Activated naive CD8-positive, alpha-beta T cell (primary cell): ENCODE results near the gene LRGUK.

ENCODE experiments used
- H3K27ac Mint-ChIP-seq: one replicate; pipeline ENCODE4 v1.8.0; 2021; ENCODE audit warnings: mixed read lengths
- H3K27me3 Mint-ChIP-seq: one replicate; pipeline ENCODE4 v1.8.0; 2021; ENCODE audit warnings: mixed read lengths
- H3K36me3 Mint-ChIP-seq: one replicate; pipeline ENCODE4 v1.8.0; 2021; ENCODE audit warnings: mixed read lengths
- H3K4me1 Mint-ChIP-seq: one replicate; pipeline ENCODE4 v1.8.0; 2021; ENCODE audit warnings: low read depth, mixed read lengths
- H3K4me3 Mint-ChIP-seq: one replicate; pipeline ENCODE4 v1.8.0; 2021; ENCODE audit warnings: mild to moderate bottlenecking, mixed read lengths
- H3K9me3 Mint-ChIP-seq: one replicate; pipeline ENCODE4 v1.8.0; 2021; ENCODE audit warnings: low read depth, mixed read lengths

The LRGUK gene

DNA sequence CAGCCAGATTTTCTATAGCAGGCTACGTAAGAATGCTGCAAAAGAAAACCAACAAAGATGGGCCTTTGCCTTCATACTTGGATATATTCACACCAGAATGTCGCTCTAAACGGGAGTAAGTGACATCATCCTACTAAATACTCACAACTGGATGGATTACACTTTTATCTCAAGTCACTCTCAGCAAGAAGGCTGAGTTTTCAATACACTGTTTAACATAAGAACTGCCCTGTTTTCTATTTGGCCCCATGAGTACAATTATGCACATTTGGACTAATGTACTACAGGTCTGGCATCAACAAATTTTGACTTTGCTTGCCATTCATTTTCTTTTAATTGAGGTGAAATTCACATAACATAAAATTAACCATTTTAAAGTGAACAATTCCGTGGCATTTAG lies 181.4 kb downstream of the LRGUK start:
- H3K4me1 Mint-ChIP-seq = peaks cover 3% of the 10 kb centered on the region
- no peak overlapping the region for H3K27ac Mint-ChIP-seq
- H3K27me3 Mint-ChIP-seq = no peaks in the 10 kb centered on the region
- H3K36me3 Mint-ChIP-seq = peaks cover 12% of the 10 kb centered on the region
- no peak overlapping the region for H3K4me3 Mint-ChIP-seq
- no peaks in the 10 kb centered on the region for H3K9me3 Mint-ChIP-seq

GRCh38 chr7:134311807-134312206 lies 184.7 kb downstream of the LRGUK start:
- H3K27ac Mint-ChIP-seq = no peak overlapping the region
- no peaks in the 10 kb centered on the region for H3K9me3 Mint-ChIP-seq
- peaks cover 16% of the 10 kb centered on the region for H3K4me1 Mint-ChIP-seq
- H3K4me3 Mint-ChIP-seq = no peak overlapping the region
- no peaks in the 10 kb centered on the region for H3K27me3 Mint-ChIP-seq
- peaks cover 6% of the 10 kb centered on the region for H3K36me3 Mint-ChIP-seq

GRCh38 chr7:134312717-134313116 lies 185.6 kb downstream of the LRGUK start:
- no peak overlapping the region for H3K27ac Mint-ChIP-seq
- peaks cover 25% of the 10 kb centered on the region for H3K4me1 Mint-ChIP-seq
- no peaks in the 10 kb centered on the region for H3K27me3 Mint-ChIP-seq
- peaks cover 4% of the 10 kb centered on the region for H3K36me3 Mint-ChIP-seq
- no peaks in the 10 kb centered on the region for H3K9me3 Mint-ChIP-seq
- no peak overlapping the region for H3K4me3 Mint-ChIP-seq

DNA sequence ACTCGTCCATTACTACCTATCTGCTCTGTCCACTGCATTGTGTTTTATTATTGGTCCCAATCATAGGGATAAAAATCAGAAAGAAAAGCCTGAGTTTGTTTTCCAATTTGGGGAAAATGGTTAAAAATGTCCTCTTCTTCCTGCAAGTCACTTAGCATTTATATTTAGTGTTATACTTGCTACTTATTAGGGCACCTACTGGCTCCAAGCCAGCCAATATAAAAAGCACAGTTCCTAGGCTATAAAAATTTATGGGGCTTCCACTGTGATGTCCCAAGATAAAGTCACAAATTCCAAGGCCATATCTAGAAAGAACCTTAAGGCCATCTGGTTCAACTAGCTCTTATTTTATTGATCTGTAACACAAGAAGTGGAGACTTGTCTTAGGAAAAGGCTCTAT lies 186.4 kb downstream of the LRGUK start:
- Mint-ChIP-seq H3K27me3 (no peaks in the 10 kb centered on the region), H3K36me3 (peaks cover 4% of the 10 kb centered on the region), H3K9me3 (no peaks in the 10 kb centered on the region), H3K4me1 (peaks cover 25% of the 10 kb centered on the region), H3K4me3 (no peak overlapping the region), H3K27ac (no peak overlapping the region)
